ENCODE data around the gene CBFA2T3.
"Not testable (repeated sequence)": the region's sequence is repeated elsewhere in the genome, so short reads cannot be mapped to it uniquely, and the experiment has no call there.

Gene CBFA2T3

GRCh38 chr16:88891083-88891482, 85.9 kb downstream of the CBFA2T3 start:
- no peak for DNase-seq (ENCODE audit: low spot score)

GRCh38 chr16:88889702-88890352, 87.2 kb downstream of the CBFA2T3 start:
- DNase-seq (ENCODE audit: low spot score), result not testable (repeated sequence)

- no peak for DNase-seq (ENCODE audit: low spot score)
Measured at GRCh38 chr16:88888461-88889387, 88.3 kb downstream of the CBFA2T3 start.

GRCh38 chr16:88888057-88888456, 89.0 kb downstream of the CBFA2T3 start:
- no peak for DNase-seq (ENCODE audit: low spot score)

- DNase-seq (ENCODE audit: low spot score), result no peak
Measured at GRCh38 chr16:88886845-88887521, 90.0 kb downstream of the CBFA2T3 start.

GRCh38 chr16:88886420-88886844, 90.6 kb downstream of the CBFA2T3 start:
- no peak for DNase-seq (ENCODE audit: low spot score)

GRCh38 chr16:88885693-88886280, 91.2 kb downstream of the CBFA2T3 start:
- DNase-seq (ENCODE audit: low spot score), result no peak

GRCh38 chr16:88884569-88885271, 92.3 kb downstream of the CBFA2T3 start:
- no peak for DNase-seq (ENCODE audit: low spot score)

GRCh38 chr16:88883946-88884345, 93.1 kb downstream of the CBFA2T3 start:
- no peak for DNase-seq (ENCODE audit: low spot score)

- DNase-seq (ENCODE audit: low spot score), result no peak
Measured at GRCh38 chr16:88883117-88883895, 93.7 kb downstream of the CBFA2T3 start.

GRCh38 chr16:88882358-88883030, 94.5 kb downstream of the CBFA2T3 start:
- DNase-seq (ENCODE audit: low spot score), result peak; percentile 55

GRCh38 chr16:88881675-88882357, 95.2 kb downstream of the CBFA2T3 start:
- DNase-seq (ENCODE audit: low spot score), result no peak

GRCh38 chr16:88881007-88881615, 95.9 kb downstream of the CBFA2T3 start:
- no peak for DNase-seq (ENCODE audit: low spot score)

GRCh38 chr16:88880226-88881006, 96.6 kb downstream of the CBFA2T3 start:
- no peak for DNase-seq (ENCODE audit: low spot score)

GRCh38 chr16:88879788-88880055, 97.3 kb downstream of the CBFA2T3 start:
- DNase-seq (ENCODE audit: low spot score), result no peak

- DNase-seq (ENCODE audit: low spot score), result no peak
Measured at GRCh38 chr16:88878967-88879787, 97.8 kb downstream of the CBFA2T3 start.

- DNase-seq (ENCODE audit: low spot score), result no peak
Measured at GRCh38 chr16:88878356-88878755, 98.7 kb downstream of the CBFA2T3 start.

Data from hematopoietic multipotent progenitor cell treated with erythropoietin and hydrocortisone succinate and interleukin-3 and kit ligand, for 15 days (in vitro differentiated cells).